ENCODE data around the gene OR11H12.
"Not testable (repeated sequence)": the region's sequence is repeated elsewhere in the genome, so short reads cannot be mapped to it uniquely, and the experiment has no call there.

Gene OR11H12

GRCh38 chr14:18600817-18601216, at the start of gene OR11H12:
OR11H12 (plus strand) TSS chr14:18601117; CDS start chr14:18601117, 0 bp downstream.
- not testable (repeated sequence) for H3K9me3 ChIP-seq (ENCODE audit: control insufficient read depth, low read depth, low read length); H3K9ac ChIP-seq (ENCODE audit: low read length); H3K4me1 ChIP-seq (ENCODE audit: control insufficient read depth, low read depth, low read length); H3K36me3 ChIP-seq (ENCODE audit: control insufficient read depth, low read depth, low read length); H3K27ac ChIP-seq (ENCODE audit: low read length); H3K27me3 ChIP-seq (ENCODE audit: control insufficient read depth, insufficient read depth, low read length); H3K4me3 ChIP-seq (ENCODE audit: low read length)

- H3K27ac ChIP-seq (ENCODE audit: low read length); H3K4me3 ChIP-seq (ENCODE audit: low read length); H3K4me1 ChIP-seq (ENCODE audit: control insufficient read depth, low read depth, low read length); H3K36me3 ChIP-seq (ENCODE audit: control insufficient read depth, low read depth, low read length); H3K27me3 ChIP-seq (ENCODE audit: control insufficient read depth, insufficient read depth, low read length); H3K9ac ChIP-seq (ENCODE audit: low read length); H3K9me3 ChIP-seq (ENCODE audit: control insufficient read depth, low read depth, low read length): not testable (repeated sequence)
Observed at GRCh38 chr14:18582908-18583307, 18.0 kb upstream of the OR11H12 start.

GRCh38 chr14:18626610-18627213, 25.8 kb downstream of the OR11H12 start:
- not testable (repeated sequence) for H3K36me3 ChIP-seq (ENCODE audit: control insufficient read depth, low read depth, low read length); H3K4me1 ChIP-seq (ENCODE audit: control insufficient read depth, low read depth, low read length); H3K4me3 ChIP-seq (ENCODE audit: low read length); H3K9ac ChIP-seq (ENCODE audit: low read length); H3K27me3 ChIP-seq (ENCODE audit: control insufficient read depth, insufficient read depth, low read length); H3K9me3 ChIP-seq (ENCODE audit: control insufficient read depth, low read depth, low read length); H3K27ac ChIP-seq (ENCODE audit: low read length)

DNA sequence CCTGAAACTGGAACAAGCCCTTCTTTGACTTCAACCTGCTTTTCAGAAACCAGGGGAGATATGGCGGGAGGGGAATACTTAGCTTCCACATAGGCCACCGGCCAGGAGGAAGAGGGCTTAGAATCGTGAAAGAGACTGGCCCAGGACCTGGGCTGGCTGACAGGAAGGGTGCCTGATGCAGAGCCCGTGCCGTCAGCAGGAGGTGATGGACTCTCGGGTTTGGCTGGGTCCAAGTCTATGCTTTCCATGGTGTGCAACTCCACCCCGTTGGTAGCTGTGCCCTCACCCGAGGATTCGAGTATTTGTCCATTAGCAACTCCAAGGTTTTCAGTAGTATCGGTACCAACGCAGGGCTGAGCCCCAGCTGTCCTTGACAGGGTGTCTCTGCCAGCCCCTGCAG, 35.1 kb downstream of the OR11H12 start:
- not testable (repeated sequence) for H3K27ac ChIP-seq (ENCODE audit: low read length); H3K4me1 ChIP-seq (ENCODE audit: control insufficient read depth, low read depth, low read length); H3K9ac ChIP-seq (ENCODE audit: low read length); H3K27me3 ChIP-seq (ENCODE audit: control insufficient read depth, insufficient read depth, low read length); H3K9me3 ChIP-seq (ENCODE audit: control insufficient read depth, low read depth, low read length); H3K36me3 ChIP-seq (ENCODE audit: control insufficient read depth, low read depth, low read length); H3K4me3 ChIP-seq (ENCODE audit: low read length)

DNA sequence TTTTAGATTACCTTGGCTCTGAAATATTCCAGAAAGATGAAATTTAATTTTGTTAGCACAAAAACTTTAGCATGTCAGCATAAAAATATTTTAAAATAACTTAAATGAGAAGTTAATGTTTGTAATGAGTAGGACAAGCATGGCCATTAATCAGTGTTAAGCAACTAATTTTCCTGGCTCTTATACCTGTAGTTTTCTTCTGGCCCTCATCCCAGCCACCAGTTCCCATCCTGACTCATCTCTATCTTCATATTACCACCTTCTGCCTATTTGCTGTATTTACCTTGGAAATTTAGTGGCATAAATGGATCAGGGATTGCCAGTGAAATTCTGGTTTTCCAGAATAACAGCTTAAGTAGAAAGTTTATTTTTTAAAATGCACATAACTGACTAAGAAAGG, 37.1 kb downstream of the OR11H12 start:
- not testable (repeated sequence) for H3K36me3 ChIP-seq (ENCODE audit: control insufficient read depth, low read depth, low read length); H3K9me3 ChIP-seq (ENCODE audit: control insufficient read depth, low read depth, low read length); H3K27ac ChIP-seq (ENCODE audit: low read length); H3K4me1 ChIP-seq (ENCODE audit: control insufficient read depth, low read depth, low read length); H3K9ac ChIP-seq (ENCODE audit: low read length); H3K27me3 ChIP-seq (ENCODE audit: control insufficient read depth, insufficient read depth, low read length); H3K4me3 ChIP-seq (ENCODE audit: low read length)

DNA sequence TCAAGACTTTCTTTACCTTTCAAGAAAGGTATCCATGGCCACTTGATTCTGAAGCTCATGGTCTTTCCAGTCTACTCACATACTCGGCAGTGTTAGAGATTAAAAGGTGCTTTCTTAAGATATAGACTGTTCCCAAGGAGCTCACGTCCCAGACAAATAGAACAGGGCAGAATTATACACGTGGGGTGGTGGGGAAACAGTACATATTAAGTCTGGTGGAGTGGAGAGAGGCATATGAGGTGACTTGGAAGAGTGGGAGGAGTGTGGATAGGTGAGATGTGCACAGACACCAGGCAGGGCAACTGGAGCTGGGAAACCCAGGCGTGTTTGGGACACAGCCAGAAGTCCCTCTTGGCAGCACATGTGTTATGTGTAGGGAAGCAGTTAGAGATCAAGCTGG, 37.9 kb downstream of the OR11H12 start:
- H3K27me3 ChIP-seq (ENCODE audit: control insufficient read depth, insufficient read depth, low read length); H3K9ac ChIP-seq (ENCODE audit: low read length); H3K4me1 ChIP-seq (ENCODE audit: control insufficient read depth, low read depth, low read length); H3K36me3 ChIP-seq (ENCODE audit: control insufficient read depth, low read depth, low read length); H3K4me3 ChIP-seq (ENCODE audit: low read length); H3K9me3 ChIP-seq (ENCODE audit: control insufficient read depth, low read depth, low read length); H3K27ac ChIP-seq (ENCODE audit: low read length): not testable (repeated sequence)

- not testable (repeated sequence) for H3K27ac ChIP-seq (ENCODE audit: low read length); H3K9ac ChIP-seq (ENCODE audit: low read length); H3K27me3 ChIP-seq (ENCODE audit: control insufficient read depth, insufficient read depth, low read length); H3K9me3 ChIP-seq (ENCODE audit: control insufficient read depth, low read depth, low read length); H3K4me3 ChIP-seq (ENCODE audit: low read length); H3K36me3 ChIP-seq (ENCODE audit: control insufficient read depth, low read depth, low read length); H3K4me1 ChIP-seq (ENCODE audit: control insufficient read depth, low read depth, low read length)
Observed at GRCh38 chr14:18646075-18646730, 45.3 kb downstream of the OR11H12 start.

Measured in iPS-18a (cell line).